Esophagus squamous epithelium (tissue), 4 donors: Measurements from ENCODE around the gene HACD2.

Experiments used
- POLR2A ChIP-seq, 4 donors: fragments of 450-650 bp; IDR thresholded peaks; one replicate each; pipeline ENCODE4 v1.6.1; 2017; ENCODE audit warnings: antibody characterized with exemption in 4 of 4, mild to moderate bottlenecking in 4 of 4, moderate library complexity in 3 of 4
- TF ChIP-seq, protein P1 (sequence below), 6 experiments: fragments of 450-650 bp in 4 of 6; fragments of 200-600 bp in 2 of 6; sonication (generic) in 2 of 6; IDR thresholded peaks; one replicate each; pipeline ENCODE4 v1.5.1; 2016 to 2019; ENCODE audit warnings: antibody characterized with exemption in 6 of 6, mild to moderate bottlenecking in 4 of 6, moderate library complexity in 4 of 6

DNA sequence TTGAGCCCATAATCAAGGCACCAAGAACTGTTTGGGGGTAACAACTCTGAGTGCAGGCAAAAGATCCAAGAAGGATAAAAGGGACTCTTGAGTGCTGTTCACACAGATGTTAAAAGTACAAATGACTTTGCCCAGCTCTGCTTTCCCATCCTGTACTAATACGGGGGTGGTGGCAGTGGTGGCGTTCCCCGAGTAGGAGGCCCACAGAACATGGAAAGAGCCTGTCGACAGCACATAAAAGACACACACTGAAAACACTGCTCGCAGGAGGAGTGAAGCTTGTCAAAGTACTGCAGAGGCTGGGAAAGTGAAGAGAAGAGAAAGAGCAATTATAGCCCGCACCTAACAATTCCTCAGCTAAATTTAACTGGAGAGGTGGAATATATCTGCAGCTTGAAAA, 40.9 kb downstream of the HACD2 start:
- TF ChIP-seq POLR2A (IDR thresholded peaks at IDR 0.05), result no peak
- TF ChIP-seq, protein P1, sequence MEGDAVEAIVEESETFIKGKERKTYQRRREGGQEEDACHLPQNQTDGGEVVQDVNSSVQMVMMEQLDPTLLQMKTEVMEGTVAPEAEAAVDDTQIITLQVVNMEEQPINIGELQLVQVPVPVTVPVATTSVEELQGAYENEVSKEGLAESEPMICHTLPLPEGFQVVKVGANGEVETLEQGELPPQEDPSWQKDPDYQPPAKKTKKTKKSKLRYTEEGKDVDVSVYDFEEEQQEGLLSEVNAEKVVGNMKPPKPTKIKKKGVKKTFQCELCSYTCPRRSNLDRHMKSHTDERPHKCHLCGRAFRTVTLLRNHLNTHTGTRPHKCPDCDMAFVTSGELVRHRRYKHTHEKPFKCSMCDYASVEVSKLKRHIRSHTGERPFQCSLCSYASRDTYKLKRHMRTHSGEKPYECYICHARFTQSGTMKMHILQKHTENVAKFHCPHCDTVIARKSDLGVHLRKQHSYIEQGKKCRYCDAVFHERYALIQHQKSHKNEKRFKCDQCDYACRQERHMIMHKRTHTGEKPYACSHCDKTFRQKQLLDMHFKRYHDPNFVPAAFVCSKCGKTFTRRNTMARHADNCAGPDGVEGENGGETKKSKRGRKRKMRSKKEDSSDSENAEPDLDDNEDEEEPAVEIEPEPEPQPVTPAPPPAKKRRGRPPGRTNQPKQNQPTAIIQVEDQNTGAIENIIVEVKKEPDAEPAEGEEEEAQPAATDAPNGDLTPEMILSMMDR (IDR thresholded peaks at IDR 0.05), result no peak
